ENCODE data around the gene PARK7.

The PARK7 gene

DNA sequence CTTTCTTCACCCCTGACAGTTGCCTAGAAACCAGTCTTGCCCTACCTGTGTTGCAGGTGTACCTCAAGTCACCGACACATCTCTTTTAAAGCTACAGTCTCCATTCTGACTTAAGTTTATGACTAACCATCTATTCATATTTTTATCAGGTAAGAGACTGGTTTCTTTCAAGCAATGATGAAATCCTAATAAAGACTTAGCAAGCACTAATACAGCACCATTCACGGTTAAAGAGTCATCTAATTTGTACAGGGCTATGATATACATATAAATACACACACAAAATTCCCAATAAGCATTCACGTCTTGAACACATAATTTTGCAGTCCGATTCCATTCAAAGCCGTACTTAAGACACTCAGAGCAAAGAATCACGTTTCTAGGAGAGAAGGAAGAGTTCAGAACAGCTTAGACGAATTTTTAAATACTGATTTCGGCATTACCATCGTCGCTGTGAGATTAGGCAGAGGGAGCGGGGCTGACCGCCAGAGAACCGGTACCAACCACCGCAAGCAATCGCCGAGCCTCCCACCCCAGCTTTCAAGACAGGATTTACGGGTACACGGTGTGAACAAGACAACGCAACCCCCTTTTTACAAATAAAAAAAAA, 63.7 kb downstream of the PARK7 start:
- DNase-seq = no peak

DNA sequence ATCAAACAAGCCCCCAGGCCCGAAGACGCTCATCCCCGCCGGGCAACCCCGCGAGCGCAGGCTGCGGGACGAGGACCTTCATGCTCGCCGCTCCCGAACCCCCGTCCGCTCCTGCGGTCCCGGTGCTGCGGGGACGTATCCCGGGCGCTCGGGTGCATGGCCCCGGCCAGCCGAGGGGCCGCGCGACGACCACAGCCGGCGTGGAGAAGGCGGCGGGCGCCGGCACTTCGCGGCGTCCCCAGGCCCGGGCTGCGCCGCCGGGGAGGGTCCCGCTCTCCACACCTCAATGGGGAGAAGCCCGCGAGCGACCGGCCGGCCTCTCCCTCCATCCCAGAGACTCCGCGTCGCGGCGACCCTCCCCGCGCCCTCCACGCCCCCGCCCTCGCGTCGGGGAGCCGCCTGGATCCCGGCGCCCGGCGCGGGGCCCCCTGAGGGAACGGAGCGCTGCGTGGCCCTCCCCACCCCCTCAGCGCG, 64.2 kb downstream of the PARK7 start:
- DNase-seq = peak in 1 of 2 experiments; percentile 46

DNA sequence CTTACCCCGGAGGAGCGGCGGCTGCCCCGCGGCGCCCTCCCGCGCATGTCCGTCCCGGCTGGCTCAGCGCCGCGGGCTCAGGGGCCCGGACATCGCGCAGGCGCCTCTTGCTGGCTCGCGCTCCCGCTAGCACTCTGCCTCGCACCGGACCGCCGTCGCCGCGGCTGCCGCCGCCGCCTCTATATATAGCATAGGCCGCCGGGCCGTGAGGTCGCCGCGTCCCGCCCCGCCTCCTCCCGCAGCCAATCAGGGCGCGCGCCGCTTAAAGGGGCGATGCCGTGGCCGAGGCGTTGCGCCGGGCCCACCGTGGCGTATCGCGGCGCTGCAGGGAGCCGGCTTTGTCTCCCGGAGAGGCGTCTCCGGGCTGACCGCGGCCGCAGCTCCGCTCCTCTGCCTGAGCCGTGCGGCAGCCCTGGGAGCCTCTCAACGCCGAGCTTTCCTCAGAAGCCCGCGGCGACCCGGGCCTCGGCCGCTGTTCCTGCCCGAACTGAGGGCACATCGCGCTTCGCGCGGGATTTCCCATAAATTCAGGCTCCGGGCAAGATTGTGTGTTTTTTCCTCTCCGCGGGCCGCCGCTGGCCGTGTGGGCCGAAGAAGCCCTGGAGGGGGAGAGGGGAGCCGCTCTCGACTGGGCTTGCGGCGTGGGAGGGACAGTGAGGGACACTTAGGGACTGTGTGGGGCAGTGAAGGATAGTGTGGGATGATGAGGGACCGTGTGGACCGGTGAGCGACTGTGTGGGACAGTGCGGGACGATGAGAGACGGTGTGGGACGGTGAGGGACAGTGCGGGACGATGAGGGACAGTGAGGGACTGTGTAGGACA, 64.9 kb downstream of the PARK7 start, which contains the start of gene ERRFI1:
Gene ERRFI1, minus strand, starts transcription at position 157 of the 823 bp plus-strand sequence. CDS start 10,690 bp downstream, outside the sequence.
- peak; percentile 89 to 92 for DNase-seq

DNA sequence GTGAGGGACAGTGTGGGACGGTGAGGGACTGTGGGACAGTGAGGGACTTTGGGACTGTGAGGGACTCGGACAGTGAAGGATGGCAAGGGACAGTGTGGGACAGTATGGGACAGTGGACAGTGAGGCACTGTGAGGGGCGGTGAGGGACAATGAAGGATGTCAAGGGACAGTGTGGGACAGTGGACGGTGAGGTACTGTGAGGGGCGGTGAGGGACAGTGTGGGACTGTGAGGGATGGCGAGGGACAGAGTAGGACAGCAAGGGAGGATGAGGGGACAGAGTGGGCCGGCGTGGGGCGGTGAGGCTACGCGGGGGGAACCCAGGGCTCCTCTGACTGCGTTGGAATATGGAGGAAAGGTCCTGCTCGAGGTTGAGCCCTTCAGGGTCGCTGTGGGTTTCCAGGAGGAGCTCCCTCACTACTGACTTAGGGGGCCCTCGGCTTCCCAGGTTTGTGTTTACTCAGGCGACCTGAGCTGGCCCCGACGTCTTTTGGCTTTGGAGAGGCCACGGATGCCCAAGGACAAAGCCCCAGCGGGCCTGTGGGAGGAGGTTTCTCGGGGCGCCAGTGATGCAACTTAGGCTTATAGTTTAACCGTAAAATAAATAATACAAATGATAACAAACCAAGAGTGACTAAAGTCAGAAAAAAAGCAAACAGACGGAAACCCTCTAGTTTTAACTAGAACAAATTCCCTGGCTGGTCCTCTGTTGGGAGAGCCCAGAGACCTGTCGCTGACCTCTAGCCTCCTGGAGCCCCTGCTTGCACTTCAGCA, 65.7 kb downstream of the PARK7 start:
- DNase-seq = no peak

DNA sequence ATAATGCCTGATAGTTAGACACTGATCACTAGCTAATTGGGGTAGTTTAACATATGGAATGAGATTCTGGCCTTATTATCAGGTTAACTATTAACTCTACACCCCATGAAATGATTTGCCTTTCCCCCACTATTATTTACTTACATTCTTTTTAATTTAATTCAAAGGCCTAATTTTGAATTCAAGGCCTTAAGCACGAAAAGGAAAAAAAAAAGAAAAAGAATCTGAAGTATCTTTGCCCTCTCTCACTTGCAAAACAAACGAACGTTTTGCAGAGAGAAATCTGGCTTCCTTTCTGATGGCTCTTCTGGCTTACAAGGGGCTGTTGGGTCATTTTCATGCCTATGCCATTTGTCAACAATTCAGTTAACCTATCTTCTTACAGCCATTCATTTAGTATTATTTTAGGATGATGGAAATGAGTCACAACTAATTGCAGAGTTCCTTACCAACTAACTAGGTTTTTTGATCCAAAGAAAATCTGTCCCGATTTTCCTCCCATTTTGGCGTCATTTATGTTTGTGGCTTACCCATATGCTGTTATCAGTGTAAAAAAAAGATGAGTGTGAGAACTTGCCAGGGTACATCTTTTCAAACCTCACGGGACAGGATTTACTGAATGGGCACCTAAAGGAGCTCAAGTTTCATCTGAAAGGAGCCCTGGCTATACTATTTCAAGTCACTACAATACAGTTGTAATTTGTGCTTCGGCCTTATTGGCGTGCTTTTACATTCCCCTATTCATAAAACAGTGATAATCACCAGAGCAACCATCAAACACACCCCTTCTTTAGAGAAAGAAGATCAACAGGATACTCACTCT, 66.4 kb downstream of the PARK7 start:
- no peak for DNase-seq

DNA sequence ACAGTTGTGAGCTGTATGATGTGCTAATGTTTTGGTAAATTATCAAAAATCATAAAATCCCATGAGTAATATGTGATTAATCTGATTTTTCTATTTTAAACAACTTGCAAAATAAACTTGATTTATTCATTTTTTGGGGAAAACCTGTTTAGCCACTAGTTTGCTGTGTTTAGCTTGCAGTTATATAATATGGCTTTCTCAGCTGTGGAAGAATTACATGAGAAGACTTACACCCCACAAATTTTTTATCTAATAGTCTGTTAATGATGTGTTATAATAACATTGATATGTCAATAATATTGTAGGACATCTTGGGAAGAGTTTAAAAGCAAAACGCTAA, 67.0 kb downstream of the PARK7 start:
- no peak for DNase-seq

DNA sequence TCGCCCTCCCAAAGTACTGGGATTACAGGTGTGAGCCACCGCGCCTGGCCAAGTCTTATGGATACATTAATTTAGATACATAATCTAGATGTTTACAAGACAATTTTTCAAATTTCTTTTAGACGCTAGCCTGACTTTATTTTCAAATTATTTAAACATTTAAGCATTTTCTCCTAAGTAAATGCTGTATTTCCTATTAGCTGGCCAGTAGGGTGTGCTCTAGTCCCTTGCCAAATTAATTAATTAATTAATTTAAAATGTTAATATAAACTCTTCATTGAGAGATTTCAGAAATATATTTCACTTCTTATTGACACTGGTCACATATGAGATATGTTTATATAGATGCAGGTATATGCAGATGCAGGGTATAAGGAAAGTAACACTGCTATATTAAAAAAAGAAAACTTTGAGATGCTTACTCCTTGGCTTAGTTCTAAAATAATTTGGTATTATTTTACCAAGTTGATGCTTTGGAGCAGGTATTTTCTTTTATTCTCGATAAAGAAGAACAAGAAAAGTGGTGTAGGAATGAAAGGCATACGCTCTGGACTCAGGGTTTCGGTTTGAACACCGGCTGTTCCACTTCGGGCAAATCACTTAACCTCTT, 69.8 kb downstream of the PARK7 start:
- no peak for DNase-seq

DNA sequence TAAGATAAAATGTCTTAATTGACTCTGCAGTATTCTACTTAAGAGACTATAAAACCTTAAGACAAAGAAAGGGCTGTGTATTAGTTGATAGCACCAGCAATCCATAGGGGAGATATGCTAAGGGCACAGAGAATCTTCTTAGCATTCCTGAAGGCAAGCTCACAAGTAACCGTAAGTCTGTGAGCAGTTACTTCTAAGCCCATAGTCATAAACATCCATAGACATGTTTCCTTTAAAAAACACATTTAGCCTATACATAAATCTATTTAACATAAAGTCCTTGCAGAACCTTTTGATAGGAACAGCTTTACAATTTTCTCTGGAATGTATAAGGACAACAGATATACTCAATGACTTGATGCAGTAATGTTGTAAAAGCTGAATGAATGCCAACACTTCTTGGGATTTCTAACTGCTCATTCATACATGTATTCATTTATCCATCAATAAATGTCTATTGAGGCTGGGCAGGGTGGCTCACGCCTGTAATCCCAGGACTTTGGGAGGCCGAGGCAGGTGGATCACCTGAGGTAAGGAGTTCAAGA, 70.9 kb downstream of the PARK7 start:
- DNase-seq = no peak

DNA sequence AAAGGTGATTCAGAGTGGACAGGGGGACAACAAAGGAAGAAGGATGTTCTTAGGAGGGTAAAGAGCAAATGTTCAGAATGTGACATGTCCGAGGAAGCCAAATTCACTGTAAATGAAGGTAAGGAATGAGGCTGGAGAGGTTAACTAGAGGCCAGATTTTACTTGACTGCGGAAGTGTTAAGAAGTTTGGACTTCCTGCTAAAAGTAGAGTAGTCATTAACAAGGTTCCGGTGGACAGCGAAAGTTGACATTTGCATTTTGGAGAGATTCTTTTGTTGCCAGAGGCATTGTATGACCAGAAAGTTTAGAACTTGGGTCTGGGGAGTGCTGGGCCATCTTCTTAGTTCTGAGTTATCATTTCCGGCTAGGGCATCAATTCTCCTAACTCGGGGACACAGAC, 71.8 kb downstream of the PARK7 start:
- no peak for DNase-seq
